DMS53 (cell line): ENCODE results near the gene TDG.
"Not testable (repeated sequence)": the region's sequence is repeated elsewhere in the genome, so short reads cannot be mapped to it uniquely, and the experiment has no call there.

Source experiments
- DNase-seq: peaks from one replicate; lab custom pipeline; 2025; lab: John Stamatoyannopoulos, UW

The TDG gene

DNA sequence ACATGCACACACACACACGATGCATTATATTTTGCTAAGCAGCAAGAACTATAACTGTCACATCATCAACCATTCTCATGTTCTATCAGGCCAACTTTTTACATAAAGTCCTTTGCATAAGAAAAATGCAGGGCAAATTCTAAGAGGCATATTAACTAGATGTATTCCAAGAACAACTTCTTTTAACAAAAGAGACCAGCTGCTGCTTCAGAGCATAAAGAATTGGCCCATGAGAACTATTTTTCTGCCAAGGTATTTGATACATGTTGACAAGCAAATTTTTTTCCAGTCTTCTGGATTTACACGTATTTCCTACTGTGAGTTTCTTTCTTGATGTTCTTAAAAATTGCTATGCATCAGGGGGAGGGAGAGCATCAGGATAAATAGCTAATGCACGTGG lies 57.1 kb downstream of the TDG start:
- no peak for DNase-seq

- no peak for DNase-seq
These were observed 58.0 kb downstream of the TDG start for GRCh38 chr12:104023710-104024109.

DNA sequence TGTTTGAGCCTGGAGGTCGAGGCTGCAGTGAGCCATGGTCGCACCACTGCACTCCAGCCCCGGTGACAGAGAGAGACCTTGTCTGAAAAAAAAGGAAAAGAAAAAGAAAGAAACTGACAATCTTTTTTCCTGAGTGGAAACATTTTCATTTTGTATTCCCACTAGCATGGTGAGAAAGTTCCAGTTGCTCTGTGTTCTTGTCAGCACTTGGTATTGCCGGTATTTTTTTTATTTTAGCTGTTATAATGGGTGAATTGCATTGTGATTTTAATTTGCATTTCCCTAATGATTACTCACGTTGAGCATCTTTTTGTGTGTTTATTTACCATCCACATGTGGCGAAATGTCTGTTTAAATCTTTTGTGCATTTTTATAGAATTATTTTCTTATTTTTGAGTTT lies 58.7 kb downstream of the TDG start:
- DNase-seq: no peak

- no peak for DNase-seq
These were observed 60.1 kb downstream of the TDG start for GRCh38 chr12:104025771-104026170.

DNA sequence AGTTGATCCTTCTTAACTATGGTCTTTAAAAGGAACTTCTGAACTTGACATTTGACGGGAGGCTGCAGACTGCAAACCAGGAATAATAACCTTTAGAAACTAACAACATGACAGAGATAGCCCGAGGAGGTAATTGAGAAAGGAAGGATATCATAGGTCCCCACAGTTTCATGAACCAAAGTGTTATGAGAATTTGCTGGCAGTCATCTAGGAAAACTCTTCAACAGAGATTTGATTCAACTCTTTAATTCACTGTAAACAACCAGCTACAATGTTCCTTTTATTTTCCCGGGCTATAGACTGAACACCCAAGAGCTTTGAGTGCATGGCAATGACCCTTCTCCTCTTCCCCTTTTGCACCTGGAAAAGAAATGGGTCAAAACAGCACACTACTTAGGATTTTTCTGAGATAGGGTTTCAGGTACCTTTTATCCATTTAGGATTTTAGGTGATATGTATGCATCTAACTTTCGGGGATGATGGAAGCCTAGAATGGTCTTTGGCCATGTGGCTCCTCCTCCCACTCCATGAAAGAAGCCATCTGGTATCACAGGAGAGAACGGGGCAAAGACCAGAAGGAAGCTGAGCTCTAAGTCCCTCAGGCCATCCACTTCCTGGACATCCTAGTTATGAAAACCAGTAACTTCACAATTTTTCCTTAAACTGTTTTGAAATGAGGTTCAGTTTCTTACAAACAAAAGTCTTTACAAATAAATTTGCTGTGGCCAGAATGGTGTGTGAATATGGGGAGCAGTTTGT lies 61.3 kb downstream of the TDG start:
- DNase-seq: no peak

DNA sequence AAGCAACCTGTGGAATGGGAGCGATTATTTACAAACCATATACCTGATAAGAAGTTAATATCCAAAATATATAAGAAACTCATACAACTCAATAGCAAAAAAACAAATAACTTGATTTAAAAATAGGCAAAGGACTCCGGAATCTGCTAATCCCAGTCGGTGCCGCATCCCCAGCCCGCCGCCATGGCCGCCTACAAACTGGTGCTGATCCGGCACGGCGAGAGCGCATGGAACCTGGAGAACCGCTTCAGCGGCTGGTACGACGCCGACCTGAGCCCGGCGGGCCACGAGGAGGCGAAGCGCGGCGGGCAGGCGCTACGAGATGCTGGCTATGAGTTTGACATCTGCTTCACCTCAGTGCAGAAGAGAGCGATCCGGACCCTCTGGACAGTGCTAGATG lies 64.9 kb downstream of the TDG start:
- not testable (repeated sequence) for DNase-seq

DNA sequence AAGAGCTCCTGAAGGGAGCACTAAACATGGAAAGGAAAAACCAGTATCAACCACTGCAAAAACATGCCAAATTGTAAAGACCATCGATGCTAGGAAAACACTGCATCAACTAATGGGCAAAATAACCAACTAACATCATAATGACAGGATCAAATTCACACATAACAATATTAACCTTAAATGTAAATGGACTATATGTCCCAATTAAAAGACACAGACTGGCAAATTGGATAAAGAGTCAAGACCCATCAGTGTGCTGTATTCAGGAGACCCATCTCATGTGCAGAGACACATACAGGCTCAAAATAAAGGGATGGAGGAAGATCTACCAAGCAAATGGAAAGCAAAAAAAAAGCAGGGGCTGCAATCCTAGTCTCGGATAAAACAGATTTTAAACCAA lies 70.5 kb downstream of the TDG start:
- not testable (repeated sequence) for DNase-seq
